K562 (cell line): ENCODE results near the gene TAF5L. TPM values are rescaled to one million over a fixed set of nuclear protein-coding genes. Genes with fewer than 3 reads are reported as not detected.

Experiments used
- ATAC-seq: fragments of 200-7000 bp; cut with Tn5 transposase; 3 replicates; pipeline ENCODE4 v1.9.1; 2020; ENCODE audit warnings: moderate library complexity
- BruUV-seq: library from RNA; stranded (reverse); fragments of 400-500 nt; replicated peaks from 2 replicates; lab custom pipeline; 2021; lab: Mats Ljungman, UMichigan
- CTCF ChIA-PET: fragments of 300-600 bp; formaldehyde crosslinking; extraction: SDS; loops from one replicate; lab custom pipeline; 2021; ENCODE audit warnings: low intra/inter-chr PET ratio; lab: Yijun Ruan, JAX
- POLR2A ChIA-PET: fragments of 300-600, 350-650 bp; sonication (Branson Sonifier 250); formaldehyde crosslinking; extraction: SDS; loops from one replicate; lab custom pipeline; 2021; ENCODE audit warnings: antibody characterized with exemption, inconsistent platforms; lab: Yijun Ruan, JAX
- DNase-seq, 4 experiments: peaks; one replicate each; pipeline versions ENCODE4 v3.0.0 to v3.0.0-alpha.2; 2011 to 2018; ENCODE audit warnings: low spot score in 3 of 4, mixed read lengths in 3 of 4; ENCODE audit errors: extremely low read depth in 1 of 4
- FAIRE-seq: peaks from 2 replicates; lab custom pipeline; 2011; peaks lifted over from hg19 to GRCh38; lab: Jason Lieb, UNC
- H2AFZ ChIP-seq: 2 replicates; pipeline ENCODE4 v1.6.0; 2011; ENCODE audit warnings: low read depth, low read length, control low read depth, inconsistent platforms
- H3K27ac ChIP-seq: fragments of 200-600 bp; 3 replicates; pipeline ENCODE4 v1.8.0; 2011; ENCODE audit warnings: low read depth, mild to moderate bottlenecking, control low read depth, inconsistent platforms, low read length, moderate library complexity, mixed read lengths; ENCODE audit errors: extremely low read depth
- H3K27me3 ChIP-seq, 2 experiments: fragments of 300-600 bp in 1 of 2; 2 replicates in 1 of 2; 3 replicates in 1 of 2; pipeline versions ENCODE4 v1.6.0 to v1.8.0; 2011; ENCODE audit warnings: inconsistent platforms in 2 of 2, low read length in 2 of 2, mild to moderate bottlenecking in 1 of 2, mixed read lengths in 1 of 2, moderate library complexity in 1 of 2; ENCODE audit not compliant: control insufficient read depth in 2 of 2, insufficient read depth in 2 of 2
- H3K36me3 ChIP-seq: fragments of 300-600 bp; 3 replicates; pipeline ENCODE4 v1.8.0; 2011; ENCODE audit warnings: mild to moderate bottlenecking, low read length, inconsistent platforms; ENCODE audit not compliant: control insufficient read depth, insufficient read depth
- H3K4me1 ChIP-seq, 2 experiments: fragments of 200-600 bp in 1 of 2; replicated peaks in 1 of 2; 2 replicates in 1 of 2; 3 replicates in 1 of 2; pipeline versions ENCODE4 v1.5.1 to v1.8.0; 2011; ENCODE audit warnings: inconsistent platforms in 2 of 2, low read length in 2 of 2, mild to moderate bottlenecking in 1 of 2, mixed read lengths in 1 of 2, moderate library complexity in 1 of 2; ENCODE audit not compliant: control insufficient read depth in 2 of 2, insufficient read depth in 2 of 2
- H3K4me2 ChIP-seq: 2 replicates; pipeline ENCODE4 v1.6.1; 2011; ENCODE audit warnings: low read length, control low read depth, inconsistent platforms, mixed read lengths; ENCODE audit not compliant: insufficient read depth
- H3K4me3 ChIP-seq: fragments of 200-600 bp; sonication (generic), shearing (Covaris generic); 2 replicates; pipeline ENCODE4 v1.5.1; 2016; ENCODE audit warnings: control low read depth, inconsistent platforms
- H3K79me2 ChIP-seq: fragments of 200-600 bp; 3 replicates; pipeline ENCODE4 v1.8.0; 2011; ENCODE audit warnings: low read length, inconsistent platforms; ENCODE audit not compliant: control insufficient read depth, insufficient read depth
- H3K9ac ChIP-seq, 2 experiments: 2 replicates each; pipeline versions ENCODE4 v1.6.0 to v1.6.1; 2011; ENCODE audit warnings: low read depth in 2 of 2, low read length in 2 of 2, control low read depth in 1 of 2, inconsistent platforms in 1 of 2, mild to moderate bottlenecking in 1 of 2, mixed read lengths in 1 of 2; ENCODE audit not compliant: insufficient read depth in 1 of 2
- H3K9me1 ChIP-seq: one replicate; pipeline ENCODE4 v1.6.0; 2011; ENCODE audit warnings: inconsistent platforms, mild to moderate bottlenecking, low read length, moderate library complexity; ENCODE audit not compliant: control insufficient read depth, insufficient read depth
- H3K9me3 ChIP-seq: replicated peaks from 2 replicates; pipeline ENCODE4 v1.5.1; 2011; ENCODE audit warnings: low read depth, low read length, inconsistent platforms; ENCODE audit not compliant: control insufficient read depth, insufficient read depth
- H4K20me1 ChIP-seq: replicated peaks from 2 replicates; pipeline ENCODE4 v1.6.1; 2011; ENCODE audit warnings: low read length, inconsistent platforms, mixed read lengths; ENCODE audit not compliant: control insufficient read depth, insufficient read depth
- ELF1 ChIP-seq: fragments of 200-800 bp; sonication (Bioruptor generic); IDR thresholded peaks from 2 replicates; pipeline ENCODE4 v1.6.1; 2016; ENCODE audit warnings: missing genetic modification characterization, missing compliant biosample characterization
- LCOR ChIP-seq: sonication (generic); formaldehyde crosslinking; IDR thresholded peaks from 2 replicates; pipeline ENCODE4 v1.8.0; 2022; ENCODE audit warnings: mild to moderate bottlenecking, missing genetic modification reagents
- RHOXF2B ChIP-seq: fragments of 250-450 bp; sonication (Bioruptor Pico); conservative IDR thresholded peaks from 2 replicates; pipeline ENCODE4 v1.5.1; 2021
- ZNF785 ChIP-seq: fragments of 250-450 bp; sonication (Bioruptor Pico); IDR thresholded peaks from 2 replicates; pipeline ENCODE4 v1.4.0; 2020; ENCODE audit warnings: mild to moderate bottlenecking
- WGBS: fragments of 100-300 bp; shearing (Covaris generic); methylation state at CpG from one replicate; pipeline ENCODE4 v1.1.6; 2016; ENCODE audit warnings: low coverage, mixed read lengths; ENCODE audit not compliant: insufficient coverage; ENCODE audit errors: missing lambda C conversion rate; 5-methylcytosine and 5-hydroxymethylcytosine counted together
- in situ Hi-C: fragments of 300-500 bp; cut with MboI; formaldehyde crosslinking; loops from 4 replicates; pipeline ENCODE4 v1.15.0; 2018; ENCODE audit warnings: inconsistent platforms, mixed read lengths
- intact Hi-C: fragments of 100-400 bp; cut with micrococcal nuclease; formaldehyde crosslinking; loops from 2 replicates; pipeline ENCODE4 v1.14.2; 2022
- polyA plus RNA-seq, 8 experiments: library from polyadenylated mRNA; depleted of rRNA in 4 of 8; stranded (reverse) in 5 of 8; unstranded in 3 of 8; fragments of >200 nt; fragmentation: Nextera tagmentation in 2 of 8; fragmentation: Illumina TruSeq in 1 of 8; extraction: Ambion mirVana in 2 of 8; extraction: Trizol in 1 of 8; gene quantifications; 2 replicates each; pipeline versions ENCODE4 v1.2.1 to v1.2.3, GENCODE V29; 2011 to 2014; ENCODE audit warnings: inconsistent platforms in 1 of 8, missing spikeins in 1 of 8
- total RNA-seq, 7 experiments: library from RNA; depleted of rRNA in 6 of 7; stranded (reverse); fragments of >200 nt in 6 of 7; fragmentation: Illumina TruSeq in 2 of 7; extraction: Trizol in 2 of 7; gene quantifications; 2 replicates each; pipeline versions ENCODE4 v1.2.1 to v1.2.3, GENCODE V29; 2011 to 2021; ENCODE audit warnings: low replicate concordance in 1 of 7
- TF ChIP-seq, protein P1 (sequence below): sonication (generic); IDR thresholded peaks from 2 replicates; pipeline ENCODE4 v1.6.1; 2016
- TF ChIP-seq, protein P2 (sequence below): fragments of 450-650 bp; IDR thresholded peaks from 2 replicates; pipeline ENCODE4 v1.6.1; 2017; ENCODE audit warnings: antibody characterized with exemption, mild to moderate bottlenecking

Gene TAF5L
- total and polyA plus RNA-seq, 9 of the 15 experiments (the other 6 are each of a cell fraction or from before 2014, with no cell fraction given): 2.2 to 34.2 (median 23.3) TPM

DNA sequence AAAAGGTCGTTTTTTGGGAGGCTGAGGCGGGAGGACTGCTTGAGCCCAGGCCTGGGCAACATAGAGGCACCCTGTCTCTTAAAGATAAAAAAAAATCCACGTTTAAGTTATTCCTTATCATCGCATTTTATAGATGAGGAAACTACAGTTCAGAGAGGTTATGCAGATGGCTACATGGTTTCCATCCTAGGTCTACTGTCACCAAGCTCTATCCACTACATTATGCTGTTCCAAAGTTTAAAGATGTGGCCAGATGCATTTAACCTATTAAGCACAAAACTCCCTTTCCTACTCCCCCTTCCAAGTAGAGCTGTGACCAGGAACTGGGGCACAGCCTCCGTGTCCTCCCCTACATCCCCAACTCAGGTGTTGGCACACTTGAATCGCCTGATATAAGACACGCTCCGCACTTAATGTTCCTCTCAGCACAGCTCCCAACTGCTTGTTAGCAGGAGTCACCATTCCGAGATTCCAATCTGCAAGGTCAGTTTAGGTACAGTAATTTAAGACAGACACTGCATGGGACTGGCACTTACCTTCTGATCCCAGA lies 1.3 kb downstream of the TAF5L start:
- Histone ChIP-seq H3K79me2 (peaks cover 91% of the 10 kb centered on the region), H2AFZ (peak overlapping the region; percentile 83), H4K20me1 (peaks cover 26% of the 10 kb centered on the region), H3K4me1 (peaks cover 15 to 30% of the 10 kb centered on the region in 2 experiments; a peak in 4 of 5 replicates), H3K9me3 (no peaks in the 10 kb centered on the region), H3K4me3 (peak overlapping the region; percentile 66), H3K36me3 (peaks cover 15% of the 10 kb centered on the region), H3K9me1 (no peaks in the 10 kb centered on the region), H3K27me3 (no peaks in the 10 kb centered on the region), H3K9ac (peak overlapping the region; percentile 62 to 93), H3K27ac (peak overlapping the region; percentile 52; the same call in 2 of the 3 replicates), H3K4me2 (peak overlapping the region; percentile 99)
- WGBS: 18% methylated on average over 9 of the region's 9 CpGs
- DNase-seq (no peak), ATAC-seq (no peak), FAIRE-seq (no peak)
- ChIA-PET CTCF (interaction anchor here (1.1 kb wide), 1 partner anchor 67 kb away, joined by 3 read pairs; no protein-coding TSS in a partner anchor), POLR2A (interaction anchor here (1.0 to 2.0 kb wide), 8 partner anchors 9 to 66 kb away, joined by 3 to 6 read pairs (median 4); partner anchors contain the start of gene ABCB10)
- intact Hi-C loops: loop anchor here (5.0 kb wide), 1 partner anchor 52 kb away; no protein-coding TSS in a partner anchor
- in situ Hi-C loops: no loop called here
- TF ChIP-seq LCOR (CRISPR knock-in tag): 0 out of 2 replicates have a peak, but pooled peaks have one; percentile 11
- no peak for TF ChIP-seq ELF1 (tag)
- TF ChIP-seq, protein P1, sequence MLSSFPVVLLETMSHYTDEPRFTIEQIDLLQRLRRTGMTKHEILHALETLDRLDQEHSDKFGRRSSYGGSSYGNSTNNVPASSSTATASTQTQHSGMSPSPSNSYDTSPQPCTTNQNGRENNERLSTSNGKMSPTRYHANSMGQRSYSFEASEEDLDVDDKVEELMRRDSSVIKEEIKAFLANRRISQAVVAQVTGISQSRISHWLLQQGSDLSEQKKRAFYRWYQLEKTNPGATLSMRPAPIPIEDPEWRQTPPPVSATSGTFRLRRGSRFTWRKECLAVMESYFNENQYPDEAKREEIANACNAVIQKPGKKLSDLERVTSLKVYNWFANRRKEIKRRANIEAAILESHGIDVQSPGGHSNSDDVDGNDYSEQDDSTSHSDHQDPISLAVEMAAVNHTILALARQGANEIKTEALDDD: peak; percentile 20; the same call in 1 of the 2 replicates
- no peak for TF ChIP-seq ZNF785 (CRISPR knock-in tag)
- TF ChIP-seq, protein P2, sequence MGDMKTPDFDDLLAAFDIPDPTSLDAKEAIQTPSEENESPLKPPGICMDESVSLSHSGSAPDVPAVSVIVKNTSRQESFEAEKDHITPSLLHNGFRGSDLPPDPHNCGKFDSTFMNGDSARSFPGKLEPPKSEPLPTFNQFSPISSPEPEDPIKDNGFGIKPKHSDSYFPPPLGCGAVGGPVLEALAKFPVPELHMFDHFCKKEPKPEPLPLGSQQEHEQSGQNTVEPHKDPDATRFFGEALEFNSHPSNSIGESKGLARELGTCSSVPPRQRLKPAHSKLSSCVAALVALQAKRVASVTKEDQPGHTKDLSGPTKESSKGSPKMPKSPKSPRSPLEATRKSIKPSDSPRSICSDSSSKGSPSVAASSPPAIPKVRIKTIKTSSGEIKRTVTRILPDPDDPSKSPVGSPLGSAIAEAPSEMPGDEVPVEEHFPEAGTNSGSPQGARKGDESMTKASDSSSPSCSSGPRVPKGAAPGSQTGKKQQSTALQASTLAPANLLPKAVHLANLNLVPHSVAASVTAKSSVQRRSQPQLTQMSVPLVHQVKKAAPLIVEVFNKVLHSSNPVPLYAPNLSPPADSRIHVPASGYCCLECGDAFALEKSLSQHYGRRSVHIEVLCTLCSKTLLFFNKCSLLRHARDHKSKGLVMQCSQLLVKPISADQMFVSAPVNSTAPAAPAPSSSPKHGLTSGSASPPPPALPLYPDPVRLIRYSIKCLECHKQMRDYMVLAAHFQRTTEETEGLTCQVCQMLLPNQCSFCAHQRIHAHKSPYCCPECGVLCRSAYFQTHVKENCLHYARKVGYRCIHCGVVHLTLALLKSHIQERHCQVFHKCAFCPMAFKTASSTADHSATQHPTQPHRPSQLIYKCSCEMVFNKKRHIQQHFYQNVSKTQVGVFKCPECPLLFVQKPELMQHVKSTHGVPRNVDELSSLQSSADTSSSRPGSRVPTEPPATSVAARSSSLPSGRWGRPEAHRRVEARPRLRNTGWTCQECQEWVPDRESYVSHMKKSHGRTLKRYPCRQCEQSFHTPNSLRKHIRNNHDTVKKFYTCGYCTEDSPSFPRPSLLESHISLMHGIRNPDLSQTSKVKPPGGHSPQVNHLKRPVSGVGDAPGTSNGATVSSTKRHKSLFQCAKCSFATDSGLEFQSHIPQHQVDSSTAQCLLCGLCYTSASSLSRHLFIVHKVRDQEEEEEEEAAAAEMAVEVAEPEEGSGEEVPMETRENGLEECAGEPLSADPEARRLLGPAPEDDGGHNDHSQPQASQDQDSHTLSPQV: no peak
- 0 out of 2 replicates have a peak, but pooled peaks have one; percentile 22 for TF ChIP-seq RHOXF2B
- BruUV-seq: no TSS peak
